K562 (cell line): ENCODE results near the gene ZNF512B. TPM values are rescaled to one million over a fixed set of nuclear protein-coding genes. Genes with fewer than 3 reads are reported as not detected.

Experiments
- CTCFL ChIP-seq: IDR thresholded peaks from 2 replicates; pipeline ENCODE4 v1.6.1; 2011; ENCODE audit warnings: borderline replicate concordance, low read depth, mild to moderate bottlenecking, moderate library complexity, low read length; ENCODE audit not compliant: insufficient read depth, poor library complexity, severe bottlenecking
- E2F3 ChIP-seq: fragments of 250-450 bp; sonication (Bioruptor Pico); IDR thresholded peaks from 2 replicates; pipeline ENCODE4 v1.4.0; 2020; ENCODE audit warnings: mild to moderate bottlenecking
- HEY1 ChIP-seq: fragments of 250-450 bp; sonication (Bioruptor Pico); IDR thresholded peaks from 2 replicates; pipeline ENCODE4 v1.5.0; 2020; ENCODE audit warnings: mild to moderate bottlenecking, moderate library complexity, borderline replicate concordance
- HMGN3 ChIP-seq: IDR thresholded peaks from 2 replicates; pipeline ENCODE4 v1.6.1; 2011; ENCODE audit warnings: borderline replicate concordance, low read depth, mild to moderate bottlenecking, mixed read lengths, low read length; ENCODE audit not compliant: insufficient read length; ENCODE audit errors: extremely low read depth
- KDM5B ChIP-seq: fragments of 200-600 bp; sonication (generic); IDR thresholded peaks from 2 replicates; pipeline ENCODE4 v1.6.1; 2012; ENCODE audit warnings: low read depth, mild to moderate bottlenecking, moderate library complexity, low read length, control low read depth, inconsistent platforms; ENCODE audit not compliant: insufficient replicate concordance
- MEIS2 ChIP-seq: fragments of 450-650 bp; IDR thresholded peaks from 2 replicates; pipeline ENCODE4 v1.6.1; 2014; ENCODE audit warnings: mild to moderate bottlenecking; ENCODE audit not compliant: partially characterized antibody
- MTA2 ChIP-seq: fragments of 450-650 bp; IDR thresholded peaks from 2 replicates; pipeline ENCODE4 v1.6.1; 2016; ENCODE audit warnings: low read depth
- NR2C1 ChIP-seq, 2 experiments: fragments of 450-650 bp; IDR thresholded peaks; 2 replicates each; pipeline ENCODE4 v1.6.1; 2017; ENCODE audit warnings: mild to moderate bottlenecking in 2 of 2, antibody characterized with exemption in 1 of 2, inconsistent platforms in 1 of 2, missing compliant biosample characterization in 1 of 2, missing genetic modification characterization in 1 of 2
- NR3C1 ChIP-seq: sonication (generic); formaldehyde crosslinking; IDR thresholded peaks from 2 replicates; pipeline ENCODE4 v1.8.1; 2022; ENCODE audit warnings: missing genetic modification reagents
- SMAD2 ChIP-seq: fragments of 150-350 bp; IDR thresholded peaks from 2 replicates; pipeline ENCODE4 v1.6.1; 2014; ENCODE audit warnings: low read depth, mild to moderate bottlenecking, low read length
- TAF1 ChIP-seq: IDR thresholded peaks from 2 replicates; pipeline ENCODE4 v1.6.1; 2011; ENCODE audit warnings: mild to moderate bottlenecking, low read length, moderate library complexity; ENCODE audit not compliant: insufficient read depth, control insufficient read depth, severe bottlenecking; ENCODE audit errors: extremely low read depth
- ZBTB34 ChIP-seq: fragments of 250-450 bp; sonication (Bioruptor Pico); IDR thresholded peaks from 2 replicates; pipeline ENCODE4 v1.8.0; 2021; ENCODE audit warnings: mild to moderate bottlenecking, moderate library complexity
- ZBTB5 ChIP-seq: fragments of 450-650 bp; IDR thresholded peaks from 2 replicates; pipeline ENCODE4 v1.6.1; 2017; ENCODE audit warnings: antibody characterized with exemption
- ZFPM2 ChIP-seq: fragments of 250-450 bp; sonication (Bioruptor Pico); IDR thresholded peaks from 2 replicates; pipeline ENCODE4 v1.5.1; 2022; ENCODE audit warnings: mild to moderate bottlenecking
- ZNF121 ChIP-seq: sonication (generic); formaldehyde crosslinking; conservative IDR thresholded peaks from 2 replicates; pipeline ENCODE4 v1.8.0; 2022; ENCODE audit warnings: missing genetic modification reagents
- ZNF274 ChIP-seq: IDR thresholded peaks from 2 replicates; pipeline ENCODE4 v1.6.1; 2011; ENCODE audit warnings: low read depth, mild to moderate bottlenecking, low read length, moderate library complexity, borderline replicate concordance
- ZNF561 ChIP-seq: fragments of 450-650 bp; formaldehyde crosslinking; conservative IDR thresholded peaks from 2 replicates; pipeline ENCODE4 v1.4.0; 2020; ENCODE audit warnings: mild to moderate bottlenecking, moderate library complexity
- polyA plus RNA-seq, 8 experiments: library from polyadenylated mRNA; depleted of rRNA in 4 of 8; stranded (reverse) in 5 of 8; unstranded in 3 of 8; fragments of >200 nt; fragmentation: Nextera tagmentation in 2 of 8; fragmentation: Illumina TruSeq in 1 of 8; extraction: Ambion mirVana in 2 of 8; extraction: Trizol in 1 of 8; gene quantifications; 2 replicates each; pipeline versions ENCODE4 v1.2.1 to v1.2.3, GENCODE V29; 2011 to 2014; ENCODE audit warnings: inconsistent platforms in 1 of 8, missing spikeins in 1 of 8
- total RNA-seq, 7 experiments: library from RNA; depleted of rRNA in 6 of 7; stranded (reverse); fragments of >200 nt in 6 of 7; fragmentation: Illumina TruSeq in 2 of 7; extraction: Trizol in 2 of 7; gene quantifications; 2 replicates each; pipeline versions ENCODE4 v1.2.1 to v1.2.3, GENCODE V29; 2011 to 2021; ENCODE audit warnings: low replicate concordance in 1 of 7
- TF ChIP-seq, protein P1 (sequence below): fragments of 250-450 bp; sonication (Bioruptor Pico); IDR thresholded peaks from 2 replicates; pipeline ENCODE4 v1.8.0; 2022; ENCODE audit warnings: moderate library complexity, mild to moderate bottlenecking, inconsistent platforms
- TF ChIP-seq, protein P2 (sequence below): fragments of 250-450 bp; sonication (Bioruptor Pico); IDR thresholded peaks from 2 replicates; pipeline ENCODE4 v1.9.0; 2021; ENCODE audit warnings: mild to moderate bottlenecking

The ZNF512B gene
- total and polyA plus RNA-seq, 9 of the 15 experiments (the other 6 are each of a cell fraction or from before 2014, with no cell fraction given): 0.01 to 27.8 (median 8.2) TPM

DNA sequence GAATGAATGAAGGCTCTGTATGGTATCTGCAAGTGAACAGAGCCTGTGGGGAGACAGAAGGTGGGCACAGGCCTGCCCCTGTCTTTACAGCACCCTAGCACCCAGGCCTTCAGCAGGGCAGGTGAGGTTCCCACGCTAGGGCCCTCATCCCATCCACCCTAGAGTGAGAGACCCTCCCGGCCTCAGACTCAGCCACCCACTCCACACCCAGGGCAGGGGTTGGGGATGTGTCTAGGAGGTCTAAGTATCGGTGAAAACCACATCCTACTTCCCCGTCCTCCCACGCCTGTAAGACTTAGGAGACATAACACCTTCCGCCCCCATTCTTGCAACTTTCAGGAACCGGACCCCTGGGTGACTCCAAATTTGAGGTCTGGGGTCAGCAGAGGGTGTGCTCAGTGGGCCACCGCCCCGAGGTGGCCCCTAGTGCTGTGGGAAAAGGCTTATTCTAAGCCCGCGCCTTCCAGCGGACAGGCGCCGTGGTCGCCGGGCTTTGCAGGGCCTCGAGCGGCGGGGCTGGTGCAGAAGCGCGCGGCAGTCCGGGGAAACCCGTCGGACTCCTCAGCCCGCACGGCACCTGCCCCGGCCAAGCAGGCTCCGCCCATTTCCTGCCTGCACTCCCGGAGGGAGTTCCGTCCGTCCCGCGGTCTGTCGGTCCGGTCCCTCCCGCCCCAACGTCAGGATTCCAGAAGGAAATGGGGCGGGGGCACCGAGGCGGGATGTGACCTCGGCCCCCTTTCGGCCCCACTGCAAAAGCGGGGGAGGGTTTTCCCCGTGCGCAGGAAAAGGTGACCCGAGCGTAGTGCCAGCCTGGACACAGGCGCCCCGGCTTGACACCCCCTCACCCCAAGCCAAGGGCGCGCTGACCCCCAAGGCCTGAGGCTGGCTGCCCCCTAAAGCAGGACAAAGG, 8.8 kb upstream of the ZNF512B start (continued):
- TF ChIP-seq CTCFL (no peak), ZNF121 (CRISPR knock-in tag) (no peak), ZBTB34 (CRISPR knock-in tag) (no peak), ZFPM2 (CRISPR knock-in tag) (no peak), NR2C1 (IDR thresholded peaks at IDR 0.05) (no peak), NR2C1 (tag; IDR thresholded peaks at IDR 0.05) (peak; percentile 38; the same call in 1 of the 2 replicates), MEIS2 (no peak), KDM5B (peak; percentile 34), HMGN3 (no peak), SMAD2 (no peak), TAF1 (peak; percentile 30), NR3C1 (CRISPR knock-in tag) (no peak), ZBTB5 (no peak), HEY1 (CRISPR knock-in tag) (no peak), MTA2 (no peak), E2F3 (CRISPR knock-in tag) (no peak), ZNF274 (no peak), ZNF561 (CRISPR knock-in tag) (no peak)
- TF ChIP-seq, protein P1, sequence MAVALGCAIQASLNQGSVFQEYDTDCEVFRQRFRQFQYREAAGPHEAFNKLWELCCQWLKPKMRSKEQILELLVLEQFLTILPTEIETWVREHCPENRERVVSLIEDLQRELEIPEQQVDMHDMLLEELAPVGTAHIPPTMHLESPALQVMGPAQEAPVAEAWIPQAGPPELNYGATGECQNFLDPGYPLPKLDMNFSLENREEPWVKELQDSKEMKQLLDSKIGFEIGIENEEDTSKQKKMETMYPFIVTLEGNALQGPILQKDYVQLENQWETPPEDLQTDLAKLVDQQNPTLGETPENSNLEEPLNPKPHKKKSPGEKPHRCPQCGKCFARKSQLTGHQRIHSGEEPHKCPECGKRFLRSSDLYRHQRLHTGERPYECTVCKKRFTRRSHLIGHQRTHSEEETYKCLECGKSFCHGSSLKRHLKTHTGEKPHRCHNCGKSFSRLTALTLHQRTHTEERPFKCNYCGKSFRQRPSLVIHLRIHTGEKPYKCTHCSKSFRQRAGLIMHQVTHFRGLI (CRISPR knock-in tag): no peak
- TF ChIP-seq, protein P2, sequence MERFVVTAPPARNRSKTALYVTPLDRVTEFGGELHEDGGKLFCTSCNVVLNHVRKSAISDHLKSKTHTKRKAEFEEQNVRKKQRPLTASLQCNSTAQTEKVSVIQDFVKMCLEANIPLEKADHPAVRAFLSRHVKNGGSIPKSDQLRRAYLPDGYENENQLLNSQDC: no peak
